Measurements from ENCODE around the gene DOCK6. TPM values are rescaled to one million over a fixed set of nuclear protein-coding genes. Genes with fewer than 3 reads are reported as not detected.
"Not testable (repeated sequence)": the region's sequence is repeated elsewhere in the genome, so short reads cannot be mapped to it uniquely, and the experiment has no call there.

Gene DOCK6
- total RNA-seq, 1 experiment from 2014 or later = 57.9 TPM

GRCh38 chr19:11164296-11164695, 98.0 kb downstream of the DOCK6 start:
- no peak for TF ChIP-seq CTCF (conservative IDR thresholded peaks at IDR 0.05)
- H3K79me1 ChIP-seq (ENCODE audit: insufficient read depth, low read depth, low read length, poor library complexity, severe bottlenecking) = no peaks in the 10 kb centered on the region
- WGBS (ENCODE audit: extremely low coverage, insufficient read length, low lambda C conversion rate) = no CpG with 5 or more reads among the region's 11 CpGs
- H3K14ac ChIP-seq (ENCODE audit: insufficient read depth, low read length) = no peak overlapping the region
- H3K9ac ChIP-seq (ENCODE audit: extremely low read depth, insufficient read length, low read length) = no peak overlapping the region
- no peak overlapping the region for H2BK12ac ChIP-seq (ENCODE audit: insufficient read length, low read depth, low read length)
- no peak overlapping the region for H3K23ac ChIP-seq (ENCODE audit: insufficient read length, low read depth, low read length)
- no peak overlapping the region for H3K4me3 Mint-ChIP-seq
- H3K27ac Mint-ChIP-seq = peak overlapping the region in 2 of 3 experiments; percentile 31 to 46; a peak in 3 of 7 replicates
- H4K5ac ChIP-seq (ENCODE audit: insufficient read length, low read depth, low read length) = no peak overlapping the region
- H4K91ac ChIP-seq (ENCODE audit: insufficient read length, low read depth, low read length) = no peak overlapping the region
- peaks cover 8 to 31% (median 26%) of the 10 kb centered on the region in 3 experiments for H3K36me3 Mint-ChIP-seq (ENCODE audit: insufficient read depth in 1 of 3, low read depth in 3 of 3)
- no peak overlapping the region for H2AFZ ChIP-seq (ENCODE audit: low read length)
- no peaks in the 10 kb centered on the region for H3K4me1 Mint-ChIP-seq
- no peak overlapping the region for H2BK120ac ChIP-seq (ENCODE audit: low read depth, low read length, poor library complexity, severe bottlenecking)
- DNase-seq = no peak
- H2BK5ac ChIP-seq (ENCODE audit: insufficient read length, low read length) = no peak overlapping the region
- H4K20me1 ChIP-seq (ENCODE audit: control insufficient read depth, insufficient read depth, insufficient read length) = no peaks in the 10 kb centered on the region
- no peak overlapping the region for H2BK15ac ChIP-seq (ENCODE audit: low read depth, low read length)
- no peak overlapping the region for H2BK20ac ChIP-seq (ENCODE audit: low read depth, low read length, poor library complexity, severe bottlenecking)
- H3K27me3 Mint-ChIP-seq (ENCODE audit: low read depth) = no peaks in the 10 kb centered on the region
- no peak overlapping the region for H3K56ac ChIP-seq (ENCODE audit: insufficient read length, low read depth, low read length)
- H3K23me2 ChIP-seq (ENCODE audit: insufficient read length, low read depth, low read length, poor library complexity, severe bottlenecking) = no peaks in the 10 kb centered on the region
- H2AK5ac ChIP-seq (ENCODE audit: insufficient read length, low read length) = no peak overlapping the region
- no peak overlapping the region for H3T11ph ChIP-seq (ENCODE audit: low read length)
- H3K27me3 ChIP-seq (ENCODE audit: insufficient read depth, low read length) = no peaks in the 10 kb centered on the region
- no peaks in the 10 kb centered on the region for H3K9me3 Mint-ChIP-seq
- no peak overlapping the region for H4K8ac ChIP-seq (replicated peaks; ENCODE audit: insufficient read length, low read depth, low read length)
- no peaks in the 10 kb centered on the region for H3K9me3 ChIP-seq (ENCODE audit: control insufficient read depth, low read depth, low read length)
- H3K4me1 ChIP-seq (ENCODE audit: insufficient read depth, low read length) = no peaks in the 10 kb centered on the region
- H3K4me2 ChIP-seq (ENCODE audit: insufficient read depth, insufficient read length, low read length) = no peak overlapping the region
- no peak overlapping the region for H3K27ac ChIP-seq (ENCODE audit: insufficient read length, low read depth, low read length)
- H3K18ac ChIP-seq (ENCODE audit: insufficient read length, low read depth, low read length) = no peak overlapping the region
- no peaks in the 10 kb centered on the region for H3K79me2 ChIP-seq (ENCODE audit: insufficient read depth, low read length)
- no peak overlapping the region for H3K4ac ChIP-seq (ENCODE audit: low read depth, low read length)

- not testable (repeated sequence) for DNase-seq; H3K23ac ChIP-seq (ENCODE audit: insufficient read length, low read depth, low read length); H3K27ac ChIP-seq (ENCODE audit: insufficient read length, low read depth, low read length); H3K14ac ChIP-seq (ENCODE audit: insufficient read depth, low read length); H2BK20ac ChIP-seq (ENCODE audit: low read depth, low read length, poor library complexity, severe bottlenecking); H3K27me3 ChIP-seq (ENCODE audit: insufficient read depth, low read length); H2BK5ac ChIP-seq (ENCODE audit: insufficient read length, low read length); H4K5ac ChIP-seq (ENCODE audit: insufficient read length, low read depth, low read length); H3K9me3 Mint-ChIP-seq; H3K4me1 Mint-ChIP-seq; H3K4me2 ChIP-seq (ENCODE audit: insufficient read depth, insufficient read length, low read length); H3K79me2 ChIP-seq (ENCODE audit: insufficient read depth, low read length); H3K27ac Mint-ChIP-seq; H3K23me2 ChIP-seq (ENCODE audit: insufficient read length, low read depth, low read length, poor library complexity, severe bottlenecking); H4K91ac ChIP-seq (ENCODE audit: insufficient read length, low read depth, low read length); H3K4me3 Mint-ChIP-seq; H4K8ac ChIP-seq (replicated peaks; ENCODE audit: insufficient read length, low read depth, low read length); H3K56ac ChIP-seq (ENCODE audit: insufficient read length, low read depth, low read length); H3T11ph ChIP-seq (ENCODE audit: low read length); H3K9me3 ChIP-seq (ENCODE audit: control insufficient read depth, low read depth, low read length); H3K27me3 Mint-ChIP-seq (ENCODE audit: low read depth); H2BK12ac ChIP-seq (ENCODE audit: insufficient read length, low read depth, low read length); H2BK15ac ChIP-seq (ENCODE audit: low read depth, low read length); H3K79me1 ChIP-seq (ENCODE audit: insufficient read depth, low read depth, low read length, poor library complexity, severe bottlenecking); H2BK120ac ChIP-seq (ENCODE audit: low read depth, low read length, poor library complexity, severe bottlenecking); H3K36me3 Mint-ChIP-seq (ENCODE audit: insufficient read depth in 1 of 3, low read depth in 3 of 3); H2AFZ ChIP-seq (ENCODE audit: low read length); H2AK5ac ChIP-seq (ENCODE audit: insufficient read length, low read length); H4K20me1 ChIP-seq (ENCODE audit: control insufficient read depth, insufficient read depth, insufficient read length); H3K18ac ChIP-seq (ENCODE audit: insufficient read length, low read depth, low read length); H3K4me1 ChIP-seq (ENCODE audit: insufficient read depth, low read length); H3K9ac ChIP-seq (ENCODE audit: extremely low read depth, insufficient read length, low read length); H3K4ac ChIP-seq (ENCODE audit: low read depth, low read length)
- WGBS (ENCODE audit: extremely low coverage, insufficient read length, low lambda C conversion rate) = no CpG with 5 or more reads among the region's 2 CpGs
Measured at GRCh38 chr19:11160440-11160768, 101.9 kb downstream of the DOCK6 start.

Data from H9 (cell line).